GM12872 (cell line): ENCODE data around the gene EPHB2.
A peak's percentile ranks its signal among the peaks of the same experiment; 100 is the strongest.

Experiments used
- TF ChIP-seq, protein P1 (sequence below): IDR thresholded peaks from 3 replicates; pipeline ENCODE4 v1.5.1; 2011; ENCODE audit warnings: low read depth, mild to moderate bottlenecking, low read length, moderate library complexity; ENCODE audit not compliant: insufficient read depth

Gene EPHB2

GRCh38 chr1:22673486-22674409, 36.9 kb upstream of the EPHB2 start:
- TF ChIP-seq, protein P1, sequence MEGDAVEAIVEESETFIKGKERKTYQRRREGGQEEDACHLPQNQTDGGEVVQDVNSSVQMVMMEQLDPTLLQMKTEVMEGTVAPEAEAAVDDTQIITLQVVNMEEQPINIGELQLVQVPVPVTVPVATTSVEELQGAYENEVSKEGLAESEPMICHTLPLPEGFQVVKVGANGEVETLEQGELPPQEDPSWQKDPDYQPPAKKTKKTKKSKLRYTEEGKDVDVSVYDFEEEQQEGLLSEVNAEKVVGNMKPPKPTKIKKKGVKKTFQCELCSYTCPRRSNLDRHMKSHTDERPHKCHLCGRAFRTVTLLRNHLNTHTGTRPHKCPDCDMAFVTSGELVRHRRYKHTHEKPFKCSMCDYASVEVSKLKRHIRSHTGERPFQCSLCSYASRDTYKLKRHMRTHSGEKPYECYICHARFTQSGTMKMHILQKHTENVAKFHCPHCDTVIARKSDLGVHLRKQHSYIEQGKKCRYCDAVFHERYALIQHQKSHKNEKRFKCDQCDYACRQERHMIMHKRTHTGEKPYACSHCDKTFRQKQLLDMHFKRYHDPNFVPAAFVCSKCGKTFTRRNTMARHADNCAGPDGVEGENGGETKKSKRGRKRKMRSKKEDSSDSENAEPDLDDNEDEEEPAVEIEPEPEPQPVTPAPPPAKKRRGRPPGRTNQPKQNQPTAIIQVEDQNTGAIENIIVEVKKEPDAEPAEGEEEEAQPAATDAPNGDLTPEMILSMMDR, result peak; percentile 71

GRCh38 chr1:22674410-22674749, 36.3 kb upstream of the EPHB2 start:
- TF ChIP-seq, protein P1, result no peak

GRCh38 chr1:22676916-22677583, 33.6 kb upstream of the EPHB2 start:
- TF ChIP-seq, protein P1, result no peak

- TF ChIP-seq, protein P1, result no peak
Measured at GRCh38 chr1:22677931-22678896, 32.4 kb upstream of the EPHB2 start.

DNA sequence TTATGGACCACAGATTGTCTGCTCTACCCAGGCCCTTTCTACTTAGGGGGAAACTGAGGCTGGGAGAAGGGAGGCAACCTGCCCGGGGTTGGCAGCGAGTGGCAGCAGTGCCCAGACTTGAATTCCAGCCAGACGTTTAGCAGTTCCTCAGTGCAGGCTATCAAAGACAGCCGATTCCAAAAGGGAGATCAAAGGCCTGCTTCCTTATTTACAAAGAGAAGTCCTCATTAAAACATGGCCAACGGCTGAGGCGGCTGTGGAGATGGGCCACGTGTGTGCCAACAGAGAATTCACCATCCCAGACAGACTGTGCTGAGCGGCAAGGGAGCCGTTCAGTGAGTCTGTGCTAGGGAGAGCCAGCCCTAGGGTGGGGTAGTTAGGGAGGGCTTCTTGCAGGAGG, 29.9 kb upstream of the EPHB2 start:
- TF ChIP-seq, protein P1, result no peak

GRCh38 chr1:22681556-22682276, 28.9 kb upstream of the EPHB2 start:
- TF ChIP-seq, protein P1, result no peak
